ENCODE results near the gene SGK2. TPM values are rescaled to one million over a fixed set of nuclear protein-coding genes. Genes with fewer than 3 reads are reported as not detected.

Gene SGK2
- total and polyA plus RNA-seq, 2 experiments from 2014 or later, result 2.4 TPM; not detected in 1

GRCh38 chr20:43559147-43559987 is 540 bp downstream of the SGK2 start:
- peaks cover 26% of the 10 kb centered on the region for H3K4me1 ChIP-seq (ENCODE audit: low read depth)
- no peaks in the 10 kb centered on the region for H3K27me3 ChIP-seq
- peak overlapping the region; percentile 54 for H3K27ac ChIP-seq
- no peak for DNase-seq (ENCODE audit: low read depth in 1 of 2, low spot score in 1 of 2)
- H3K4me3 ChIP-seq, result no peak overlapping the region
- no peak for TF ChIP-seq CTCF (IDR thresholded peaks at IDR 0.05; ENCODE audit: low read depth, low read length)
- H3K36me3 ChIP-seq, result no peaks in the 10 kb centered on the region
- H3K9me3 ChIP-seq (ENCODE audit: low read depth), result no peaks in the 10 kb centered on the region

GRCh38 chr20:43560974-43561373 is 2.1 kb downstream of the SGK2 start:
- no peaks in the 10 kb centered on the region for H3K27me3 ChIP-seq
- no peaks in the 10 kb centered on the region for H3K36me3 ChIP-seq
- no peak for TF ChIP-seq CTCF (IDR thresholded peaks at IDR 0.05; ENCODE audit: low read depth, low read length)
- H3K4me1 ChIP-seq (ENCODE audit: low read depth), result peaks cover 29% of the 10 kb centered on the region
- peak in 1 of 2 donors; percentile 73 for DNase-seq (ENCODE audit: low read depth in 1 of 2, low spot score in 1 of 2)
- H3K4me3 ChIP-seq, result no peak overlapping the region
- H3K27ac ChIP-seq, result peak overlapping the region; percentile 75
- no peaks in the 10 kb centered on the region for H3K9me3 ChIP-seq (ENCODE audit: low read depth)

GRCh38 chr20:43563429-43563828 is 4.6 kb downstream of the SGK2 start:
- TF ChIP-seq CTCF (IDR thresholded peaks at IDR 0.05; ENCODE audit: low read depth, low read length), result peak; percentile 36
- no peaks in the 10 kb centered on the region for H3K36me3 ChIP-seq
- H3K4me1 ChIP-seq (ENCODE audit: low read depth), result peaks cover 19% of the 10 kb centered on the region
- no peak overlapping the region for H3K4me3 ChIP-seq
- H3K9me3 ChIP-seq (ENCODE audit: low read depth), result no peaks in the 10 kb centered on the region
- no peak overlapping the region for H3K27ac ChIP-seq
- no peaks in the 10 kb centered on the region for H3K27me3 ChIP-seq
- peak in 1 of 2 donors; percentile 48 for DNase-seq (ENCODE audit: low read depth in 1 of 2, low spot score in 1 of 2)

GRCh38 chr20:43563991-43564390 is 5.2 kb downstream of the SGK2 start:
- Histone ChIP-seq H3K27me3 (no peaks in the 10 kb centered on the region), H3K9me3 (ENCODE audit: low read depth) (no peaks in the 10 kb centered on the region), H3K4me1 (ENCODE audit: low read depth) (peaks cover 14% of the 10 kb centered on the region), H3K4me3 (no peak overlapping the region), H3K27ac (no peak overlapping the region), H3K36me3 (no peaks in the 10 kb centered on the region)
- no peak for TF ChIP-seq CTCF (IDR thresholded peaks at IDR 0.05; ENCODE audit: low read depth, low read length)
- no peak for DNase-seq (ENCODE audit: low read depth in 1 of 2, low spot score in 1 of 2)

- Histone ChIP-seq H3K27ac (no peak overlapping the region), H3K4me1 (ENCODE audit: low read depth) (peaks cover 13% of the 10 kb centered on the region), H3K9me3 (ENCODE audit: low read depth) (no peaks in the 10 kb centered on the region), H3K36me3 (no peaks in the 10 kb centered on the region), H3K27me3 (no peaks in the 10 kb centered on the region), H3K4me3 (no peak overlapping the region)
- no peak for TF ChIP-seq CTCF (IDR thresholded peaks at IDR 0.05; ENCODE audit: low read depth, low read length)
- DNase-seq (ENCODE audit: low read depth in 1 of 2, low spot score in 1 of 2), result no peak
Observed at GRCh38 chr20:43564455-43564854, 5.6 kb downstream of the SGK2 start.

All from cardiac muscle cell (in vitro differentiated cells and primary cell).